MV-4-11 (cell line): Measurements from ENCODE around the gene ZEB1.
"Not testable (repeated sequence)": the region's sequence is repeated elsewhere in the genome, so short reads cannot be mapped to it uniquely, and the experiment has no call there.

Experiments
- DNase-seq: peaks from one replicate; lab custom pipeline; 2025; lab: John Stamatoyannopoulos, UW

ZEB1 gene

DNA sequence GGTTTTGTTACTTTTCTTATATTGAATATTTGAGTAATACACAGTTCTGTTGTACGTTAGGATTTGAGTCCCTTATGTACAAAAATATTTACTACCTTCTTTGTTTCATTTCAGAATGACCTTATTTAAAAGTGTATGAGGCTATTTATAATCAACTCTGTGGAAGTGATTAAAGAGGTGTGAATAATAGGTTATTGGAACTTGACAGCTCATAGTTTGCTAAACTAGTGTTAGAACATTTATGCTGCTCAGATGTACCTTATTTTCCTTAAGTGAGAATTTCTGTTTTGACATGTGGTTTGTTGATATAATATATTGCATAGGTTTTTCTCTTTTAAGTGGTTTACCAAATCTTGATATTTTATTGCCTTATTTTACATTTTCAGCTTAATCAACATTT lies 105.5 kb downstream of the ZEB1 start:
- no peak for DNase-seq

GRCh38 chr10:31426401-31426800 lies 107.4 kb downstream of the ZEB1 start:
- no peak for DNase-seq

DNA sequence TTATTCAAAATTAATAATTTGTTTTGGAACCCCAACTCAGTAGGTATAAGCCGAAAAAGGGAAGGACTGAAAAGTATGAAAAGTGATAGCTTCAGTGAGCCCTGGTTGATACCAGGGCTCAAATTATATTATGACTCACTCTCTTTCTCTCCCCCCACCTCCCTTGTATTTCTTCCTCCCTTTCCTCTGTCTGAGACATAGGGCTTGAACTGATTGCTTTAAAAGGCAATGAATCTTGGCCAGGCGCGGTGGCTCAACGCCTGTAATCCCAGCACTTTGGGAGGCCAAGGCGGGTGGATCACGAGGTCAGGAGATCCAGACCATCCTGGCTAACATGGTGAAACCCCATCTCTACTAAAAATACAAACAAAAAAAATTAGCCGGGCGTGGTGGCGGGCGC lies 108.3 kb downstream of the ZEB1 start:
- not testable (repeated sequence) for DNase-seq

DNA sequence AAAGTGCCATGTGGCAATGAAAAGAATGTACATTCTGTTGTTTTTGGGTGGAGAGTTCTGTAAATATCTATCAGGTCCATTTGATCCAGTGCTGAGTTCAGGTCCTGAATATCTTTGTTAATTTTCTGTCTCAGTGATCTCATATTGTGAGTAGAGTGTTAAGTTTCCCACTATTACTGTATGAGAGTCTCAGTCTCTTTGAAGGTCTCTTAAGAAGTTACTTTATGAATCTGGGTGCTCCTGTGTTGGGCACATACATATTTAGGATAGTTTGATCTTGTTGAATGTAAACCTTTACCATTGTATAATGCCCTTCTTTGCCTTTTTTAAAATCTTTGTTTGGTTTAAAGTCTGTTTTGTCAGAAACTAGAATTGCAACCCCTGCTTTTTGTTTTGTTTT lies 109.5 kb downstream of the ZEB1 start:
- not testable (repeated sequence) for DNase-seq

GRCh38 chr10:31431021-31431420 lies 112.0 kb downstream of the ZEB1 start:
- DNase-seq: no peak

- no peak for DNase-seq
Observed at GRCh38 chr10:31437959-31438358, 118.9 kb downstream of the ZEB1 start.

DNA sequence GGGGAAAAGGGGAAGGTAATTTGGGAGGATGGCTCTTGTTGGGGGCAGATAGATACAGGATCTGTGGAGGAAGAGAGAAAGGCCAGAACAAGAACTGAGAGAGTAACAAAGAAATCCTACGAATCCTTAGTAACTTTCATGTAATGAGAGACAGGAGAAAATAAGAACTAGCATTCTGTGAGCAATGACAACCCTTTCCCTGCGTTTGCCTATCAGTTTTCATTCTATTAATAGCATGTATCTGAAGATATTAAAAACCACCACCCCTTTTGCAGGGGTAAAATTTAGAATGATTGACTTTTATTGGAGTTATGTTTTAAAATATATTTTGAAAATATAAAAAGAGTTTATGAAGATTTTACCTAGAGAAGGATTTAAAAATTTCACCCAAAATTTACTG lies 132.8 kb downstream of the ZEB1 start:
- no peak for DNase-seq

- no peak for DNase-seq
Observed at GRCh38 chr10:31456468-31456867, 137.5 kb downstream of the ZEB1 start.

- no peak for DNase-seq
Observed at GRCh38 chr10:31457858-31458257, 138.8 kb downstream of the ZEB1 start.

GRCh38 chr10:31458974-31459373 lies 140.0 kb downstream of the ZEB1 start:
- DNase-seq: no peak

DNA sequence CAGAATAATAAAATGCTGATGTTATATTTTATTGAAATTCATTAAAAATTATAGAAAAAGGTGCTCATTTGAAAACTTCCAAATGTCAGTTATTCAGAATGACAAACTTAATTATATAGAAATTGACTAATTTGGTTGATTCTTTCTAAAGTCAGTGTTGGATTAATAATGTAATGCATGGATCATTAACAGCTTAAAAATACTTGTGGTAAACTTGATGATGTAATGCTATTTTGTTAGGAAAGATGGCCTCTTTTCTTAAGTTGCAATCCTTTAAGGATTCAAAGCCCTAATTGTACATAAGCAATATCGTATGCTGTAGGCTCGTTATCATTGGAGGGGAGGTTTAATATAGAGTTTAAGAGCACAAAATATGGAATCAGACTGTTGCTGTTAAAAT lies 141.2 kb downstream of the ZEB1 start:
- no peak for DNase-seq

DNA sequence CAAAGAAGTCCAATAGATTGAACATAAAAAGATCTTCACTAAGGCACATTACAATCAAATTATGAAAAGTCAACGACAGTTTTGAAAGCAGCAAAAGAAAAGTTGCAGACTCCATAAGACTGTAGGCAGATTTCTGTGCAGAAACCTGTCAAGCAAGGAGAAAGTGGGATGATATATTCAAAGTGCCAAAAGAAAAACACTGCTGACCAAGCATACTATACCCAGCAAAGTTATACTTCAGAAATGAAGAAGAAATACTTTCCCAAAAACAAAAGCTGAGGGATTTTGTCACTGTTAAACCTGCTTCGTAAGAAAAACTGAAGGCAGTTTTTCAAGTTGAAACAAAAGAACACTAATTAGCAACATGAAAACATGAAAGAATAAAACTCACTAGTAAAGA lies 145.5 kb downstream of the ZEB1 start:
- no peak for DNase-seq

DNA sequence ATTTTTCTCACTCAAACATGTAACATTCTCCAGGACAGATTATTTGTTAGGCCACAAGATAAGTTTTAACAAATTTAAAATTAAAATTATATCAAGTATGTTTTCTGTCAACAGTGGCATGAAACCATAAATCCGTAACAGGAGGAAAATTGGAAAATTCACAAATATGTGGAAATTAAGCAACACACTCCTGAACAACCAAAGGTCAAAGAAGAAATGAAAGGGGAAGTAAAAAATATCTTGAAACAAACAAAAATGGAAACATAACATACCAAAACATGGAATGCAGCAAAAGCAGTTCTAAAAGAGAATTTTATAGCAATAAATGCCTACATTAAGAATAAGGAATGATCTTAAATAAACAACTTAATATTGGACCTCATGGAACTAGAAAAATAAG lies 147.3 kb downstream of the ZEB1 start:
- peak; percentile 25 for DNase-seq

DNA sequence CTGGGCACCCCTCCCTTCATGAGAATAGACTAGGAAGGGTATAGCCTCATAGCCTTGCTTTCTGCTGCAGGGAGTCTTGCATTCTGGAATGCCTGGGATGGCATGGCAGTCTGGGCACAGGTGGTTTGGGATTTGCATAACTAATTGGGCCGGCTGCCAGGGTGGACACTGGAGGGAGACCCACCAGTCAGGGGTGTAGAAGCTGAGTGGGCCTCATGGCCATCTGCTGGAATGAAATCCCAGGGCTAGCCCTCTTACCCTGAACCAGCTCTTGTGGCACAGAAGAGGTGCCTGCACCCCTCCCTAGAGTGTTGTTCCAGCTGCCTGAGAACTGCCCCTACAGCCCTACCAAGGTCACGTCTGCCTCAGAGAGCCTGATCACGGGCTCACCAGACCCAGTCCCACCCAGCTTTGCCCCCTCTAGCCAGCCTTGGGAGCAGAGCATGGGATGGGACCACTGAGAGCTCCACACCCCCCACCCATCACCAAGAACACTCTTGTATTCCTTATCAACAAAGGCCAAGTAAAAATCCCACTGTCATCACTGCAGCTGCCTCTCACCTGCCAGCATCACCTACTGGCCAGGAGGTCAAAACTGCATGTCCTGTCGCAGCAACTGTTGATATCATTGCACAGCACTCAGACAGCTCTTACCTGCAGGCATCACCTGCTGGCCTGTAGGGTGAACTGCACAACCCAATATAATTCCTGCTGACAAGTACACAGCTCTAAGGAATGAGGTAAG lies 148.9 kb downstream of the ZEB1 start:
- DNase-seq: no peak

DNA sequence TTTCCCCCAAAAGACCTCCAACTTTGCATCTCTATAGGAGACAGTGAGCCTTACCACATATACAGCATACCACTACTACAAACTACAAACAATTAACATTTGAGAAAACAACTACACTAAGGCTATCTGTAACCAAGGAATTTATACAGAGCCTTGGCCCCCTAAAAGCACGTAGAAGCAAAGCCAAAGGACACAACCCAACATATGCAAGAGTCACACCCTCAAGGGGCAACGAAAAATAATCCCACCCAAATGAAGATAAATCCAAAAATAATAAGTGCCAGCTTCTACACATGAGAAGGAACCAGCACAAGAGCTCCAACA lies 149.5 kb downstream of the ZEB1 start:
- DNase-seq: no peak

DNA sequence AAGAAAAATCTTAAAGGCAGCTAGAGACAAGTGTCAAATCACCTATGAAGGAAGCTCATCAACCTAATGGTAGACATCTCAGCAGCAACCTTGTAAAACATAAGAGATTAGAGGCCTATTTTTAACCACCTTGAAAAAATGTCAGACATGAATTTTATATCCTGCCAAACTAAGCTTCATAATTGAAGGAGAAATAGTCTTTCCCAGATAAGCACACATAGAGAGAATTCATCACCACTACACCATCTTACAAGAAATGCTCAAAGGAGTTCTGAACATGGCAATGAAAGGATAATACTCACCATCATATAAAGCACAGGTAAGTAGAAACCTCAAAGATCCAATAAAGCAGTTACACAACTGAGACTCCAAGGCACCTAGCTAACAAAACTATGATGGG lies 156.5 kb downstream of the ZEB1 start:
- no peak for DNase-seq

DNA sequence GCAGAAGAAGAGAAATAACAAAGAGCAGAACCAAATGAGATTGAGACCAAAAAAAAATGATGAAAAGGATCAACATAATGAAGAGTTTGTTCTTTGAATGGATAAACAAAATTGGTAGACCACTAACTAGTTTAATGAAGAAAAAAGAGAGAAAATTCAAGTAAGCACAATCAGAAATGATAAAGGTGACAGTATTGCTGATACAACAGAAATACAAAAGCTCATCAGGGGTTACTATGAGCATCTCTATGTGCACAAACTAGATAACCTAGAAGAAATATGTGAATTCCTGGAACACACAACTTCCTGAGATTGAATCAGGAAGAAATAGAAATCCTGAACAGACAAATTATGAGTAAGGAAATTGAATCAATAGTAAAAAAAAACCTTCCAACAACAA lies 157.1 kb downstream of the ZEB1 start:
- DNase-seq: no peak

GRCh38 chr10:31477584-31477983 lies 158.6 kb downstream of the ZEB1 start:
- DNase-seq: no peak

GRCh38 chr10:31479752-31480151 lies 160.7 kb downstream of the ZEB1 start:
- no peak for DNase-seq

DNA sequence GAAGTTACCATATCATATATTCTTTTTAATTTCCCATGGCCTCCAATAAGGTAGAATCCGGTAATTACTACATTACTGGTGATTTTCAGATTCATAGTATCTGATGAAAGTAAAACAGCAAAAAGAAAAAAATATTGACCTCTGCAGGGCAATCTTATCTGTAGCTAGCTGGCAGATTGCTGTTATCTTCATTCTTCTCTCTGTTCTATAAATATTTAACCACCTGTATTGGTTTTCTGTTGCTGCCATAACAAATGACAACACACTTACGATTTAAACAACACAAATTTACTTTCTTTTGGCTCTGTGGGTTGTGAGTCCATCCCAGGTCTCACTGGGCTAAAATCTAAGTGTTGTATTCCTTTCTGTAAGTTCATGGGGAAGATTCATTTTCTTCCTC lies 164.5 kb downstream of the ZEB1 start:
- no peak for DNase-seq

DNA sequence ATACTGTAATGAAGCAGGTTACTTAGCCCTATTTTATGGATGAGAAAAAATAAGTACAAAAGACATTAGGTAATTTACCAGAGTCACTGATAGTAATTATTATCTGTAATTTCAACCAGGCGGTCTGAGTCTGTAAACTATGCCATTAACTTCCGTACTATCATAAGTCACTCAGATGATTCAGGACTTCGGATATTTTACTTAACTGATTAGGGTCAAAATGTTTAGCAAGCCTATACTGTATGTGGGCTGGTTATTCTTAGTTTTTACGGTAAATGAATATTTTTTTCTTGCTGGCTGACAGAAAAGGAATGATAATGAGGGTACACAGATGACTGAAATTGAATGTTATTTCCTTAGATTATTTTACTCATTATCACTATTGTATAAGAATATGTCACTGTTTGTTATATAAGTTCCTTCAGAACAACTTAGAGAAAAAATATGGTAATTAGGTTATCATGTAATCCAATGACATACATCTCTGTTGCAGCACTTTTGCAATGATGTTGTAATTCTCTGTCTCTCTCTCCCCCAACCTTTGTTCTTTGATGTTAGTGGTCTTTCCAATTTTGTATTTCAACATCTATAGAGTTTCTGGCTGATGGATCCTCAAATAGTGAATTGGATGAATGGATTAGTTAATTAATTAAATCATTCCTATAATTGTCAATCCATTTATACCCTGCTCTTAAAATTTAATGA lies 165.6 kb downstream of the ZEB1 start:
- DNase-seq: no peak

DNA sequence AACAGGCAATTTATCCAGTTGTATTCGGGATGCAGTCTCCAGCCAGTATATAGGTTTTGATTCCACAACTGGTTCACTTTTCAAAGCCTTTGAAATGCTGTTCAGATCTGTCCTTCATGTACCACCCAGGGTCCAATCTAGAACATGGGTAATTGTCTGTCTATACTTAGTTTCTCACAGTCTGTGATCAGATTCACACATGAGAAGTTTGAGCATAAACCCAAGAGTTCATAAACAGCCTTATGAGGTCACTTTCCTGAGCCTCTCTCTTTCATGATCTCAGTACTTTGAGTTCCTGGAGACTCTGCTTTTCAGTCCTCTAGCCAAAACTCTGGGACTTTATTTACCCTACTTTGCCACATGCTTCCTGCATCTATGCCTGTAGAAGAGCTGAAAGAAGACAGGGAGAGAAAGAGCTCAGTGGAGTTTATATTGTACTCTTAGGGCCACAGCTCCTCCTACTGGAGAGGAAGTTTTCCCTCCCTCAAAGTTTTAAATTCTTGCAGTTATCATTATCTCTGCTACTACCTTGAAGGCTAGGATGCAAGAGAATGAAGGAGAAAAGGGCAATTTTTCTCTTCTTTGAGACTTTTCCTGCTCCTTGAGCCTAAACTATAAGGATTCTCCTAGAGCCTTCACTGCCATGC lies 172.0 kb downstream of the ZEB1 start:
- DNase-seq: peak; percentile 54

- no peak for DNase-seq
Observed at GRCh38 chr10:31507427-31507826, 188.4 kb downstream of the ZEB1 start.
